NCI-H187 (cell line): ENCODE results near the gene CRY1.
A peak's percentile ranks its signal among the peaks of the same experiment; 100 is the strongest.

ENCODE experiments used
- DNase-seq, 2 experiments: peaks; one replicate each; lab custom pipeline; 2025; lab: John Stamatoyannopoulos, UW

Gene CRY1

GRCh38 chr12:107093417-107094182, at the start of gene CRY1:
CRY1 (minus strand) TSS chr12:107093549; CDS start chr12:107092961, 588 bp downstream.
- peak; percentile 98 to 99 for DNase-seq

- no peak for DNase-seq
These were observed 46.4 kb upstream of the CRY1 start for GRCh38 chr12:107139787-107140186.

- no peak for DNase-seq
These were observed 45.6 kb upstream of the CRY1 start for GRCh38 chr12:107138990-107139389.

- no peak for DNase-seq
These were observed 41.8 kb upstream of the CRY1 start for GRCh38 chr12:107135177-107135576.

- no peak for DNase-seq
These were observed 41.2 kb upstream of the CRY1 start for GRCh38 chr12:107134558-107134957.

- peak in 1 of 2 experiments; percentile 20 for DNase-seq
These were observed 40.1 kb upstream of the CRY1 start for GRCh38 chr12:107133462-107133861.

- peak; percentile 86 to 96 for DNase-seq
These were observed 38.7 kb upstream of the CRY1 start for GRCh38 chr12:107131832-107132616.

GRCh38 chr12:107130830-107131611, 37.7 kb upstream of the CRY1 start:
- peak; percentile 97 to 98 for DNase-seq

GRCh38 chr12:107129315-107129930, 36.1 kb upstream of the CRY1 start:
- DNase-seq: peak in 1 of 2 experiments; percentile 9

GRCh38 chr12:107127482-107128430, 34.4 kb upstream of the CRY1 start:
- DNase-seq: peak in 1 of 2 experiments; percentile 15

GRCh38 chr12:107126796-107127481, 33.6 kb upstream of the CRY1 start:
- DNase-seq: peak in 1 of 2 experiments; percentile 20

- no peak for DNase-seq
These were observed 32.5 kb upstream of the CRY1 start for GRCh38 chr12:107125833-107126232.

GRCh38 chr12:107122452-107122958, 29.2 kb upstream of the CRY1 start:
- DNase-seq: no peak

- DNase-seq: no peak
These were observed 25.7 kb upstream of the CRY1 start for GRCh38 chr12:107119091-107119490.

GRCh38 chr12:107118624-107119023, 25.3 kb upstream of the CRY1 start:
- DNase-seq: no peak

- no peak for DNase-seq
These were observed 21.8 kb upstream of the CRY1 start for GRCh38 chr12:107115119-107115518.

GRCh38 chr12:107111314-107111713, 18.0 kb upstream of the CRY1 start:
- DNase-seq: no peak

- DNase-seq: no peak
These were observed 16.7 kb upstream of the CRY1 start for GRCh38 chr12:107109726-107110719.
